Smooth muscle cell (in vitro differentiated cells): ENCODE measurements around the gene PNPLA1. TPM values are rescaled to one million over a fixed set of nuclear protein-coding genes. Genes with fewer than 3 reads are reported as not detected.

ENCODE experiments used
- DNase-seq: peaks from one replicate; lab custom pipeline; 2025; ENCODE audit not compliant: unreplicated experiment; lab: John Stamatoyannopoulos, UW
- H2AFZ ChIP-seq: fragments of 200-600 bp; sonication (generic); 2 replicates; pipeline ENCODE4 v1.6.0; 2016; ENCODE audit warnings: antibody characterized with exemption, low read depth, mild to moderate bottlenecking
- H3F3A ChIP-seq: fragments of 200-600 bp; sonication (generic); 2 replicates; pipeline ENCODE4 v1.6.0; 2017; ENCODE audit warnings: antibody characterized with exemption, low read depth
- H3K27ac ChIP-seq: fragments of 200-600 bp; sonication (generic); 2 replicates; pipeline ENCODE4 v1.5.1; 2016; ENCODE audit warnings: low read depth, mild to moderate bottlenecking
- H3K27me3 ChIP-seq: fragments of 200-600 bp; sonication (generic); 2 replicates; pipeline ENCODE4 v1.6.1; 2016; ENCODE audit warnings: low read depth, mild to moderate bottlenecking
- H3K36me3 ChIP-seq: fragments of 200-600 bp; sonication (generic); 2 replicates; pipeline ENCODE4 v1.5.1; 2016; ENCODE audit warnings: low read depth
- H3K4me1 ChIP-seq: fragments of 200-600 bp; sonication (generic); 2 replicates; pipeline ENCODE4 v1.5.1; 2016; ENCODE audit warnings: low read depth
- H3K4me2 ChIP-seq: fragments of 200-600 bp; sonication (generic); 2 replicates; pipeline ENCODE4 v1.6.0; 2016; ENCODE audit warnings: mild to moderate bottlenecking
- H3K4me3 ChIP-seq: fragments of 200-600 bp; sonication (generic); 2 replicates; pipeline ENCODE4 v1.5.1; 2016; ENCODE audit warnings: mild to moderate bottlenecking
- H3K79me2 ChIP-seq: fragments of 200-600 bp; sonication (generic); 2 replicates; pipeline ENCODE4 v1.6.0; 2016; ENCODE audit warnings: low read depth, mild to moderate bottlenecking
- H3K9ac ChIP-seq: fragments of 200-600 bp; sonication (generic); 2 replicates; pipeline ENCODE4 v1.6.0; 2016; ENCODE audit warnings: low read depth
- H3K9me3 ChIP-seq: fragments of 200-600 bp; sonication (generic); replicated peaks from 2 replicates; pipeline ENCODE4 v1.5.1; 2016; ENCODE audit warnings: low read depth
- H4K20me1 ChIP-seq: fragments of 200-600 bp; sonication (generic); 2 replicates; pipeline ENCODE4 v1.6.0; 2016; ENCODE audit warnings: low read depth
- WGBS: methylation state at CpG from one replicate; pipeline ENCODE4 v1.1.7; 2016; ENCODE audit warnings: low lambda C conversion rate; 5-methylcytosine and 5-hydroxymethylcytosine counted together
- polyA plus RNA-seq: library from polyadenylated mRNA; unstranded; fragments of >200 nt; fragmentation: Nextera tagmentation; extraction: Ambion mirVana; gene quantifications from 2 replicates; pipeline ENCODE4 v1.2.1, GENCODE V29; 2016
- total RNA-seq: library from RNA; depleted of rRNA; stranded (reverse); fragments of >200 nt; gene quantifications from 2 replicates; pipeline ENCODE4 v1.2.3, GENCODE V29; 2014
- TF ChIP-seq, protein P1 (sequence below): fragments of 200-600 bp; sonication (generic); IDR thresholded peaks from 2 replicates; pipeline ENCODE4 v1.5.1; 2017; ENCODE audit warnings: borderline replicate concordance, mild to moderate bottlenecking, antibody characterized with exemption; ENCODE audit not compliant: insufficient read depth, poor library complexity, severe bottlenecking

The PNPLA1 gene
- total and polyA plus RNA-seq, 2 experiments from 2014 or later, result not detected

DNA sequence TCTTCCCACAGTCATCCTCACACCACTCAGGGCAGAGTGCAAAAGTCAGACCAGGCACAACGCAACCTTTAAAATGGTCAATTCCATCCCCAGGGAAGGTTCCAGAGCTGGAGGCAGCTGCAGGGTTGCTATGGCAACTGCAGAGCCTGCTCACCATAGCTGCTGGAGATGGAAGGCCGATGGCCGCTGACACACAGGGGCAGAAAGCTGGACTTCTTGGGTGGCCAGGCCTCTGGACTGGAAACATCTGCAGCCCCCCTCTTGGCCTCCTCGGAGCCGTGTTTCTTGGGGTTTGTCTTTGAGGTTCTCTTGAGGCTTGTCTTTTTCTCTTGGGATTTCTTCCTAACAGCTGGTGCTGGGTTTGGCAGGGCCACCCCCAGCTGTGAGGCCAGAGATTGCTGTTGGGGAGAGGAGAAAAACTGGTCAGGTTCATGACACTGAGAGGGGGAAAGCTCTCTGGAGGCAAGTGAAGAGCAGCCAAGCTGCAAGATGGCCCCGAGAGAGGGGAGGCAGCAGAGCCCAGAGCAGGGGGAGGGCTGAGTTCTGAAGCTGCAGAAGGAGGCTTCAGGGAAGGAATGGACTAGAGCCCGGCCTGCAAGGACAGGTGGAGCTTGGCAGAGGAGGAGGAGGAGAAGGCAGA, 56.6 kb downstream of the PNPLA1 start:
- WGBS, result 72% methylated on average over 7 of the region's 7 CpGs
- Histone ChIP-seq H3K36me3 (no peaks in the 10 kb centered on the region), H3K27me3 (no peaks in the 10 kb centered on the region), H3K9ac (no peak overlapping the region), H4K20me1 (no peaks in the 10 kb centered on the region), H3K27ac (no peak overlapping the region), H3K79me2 (no peaks in the 10 kb centered on the region), H3F3A (peaks cover 4% of the 10 kb centered on the region), H2AFZ (no peak overlapping the region), H3K4me3 (no peak overlapping the region), H3K4me2 (no peak overlapping the region), H3K9me3 (no peaks in the 10 kb centered on the region), H3K4me1 (no peaks in the 10 kb centered on the region)
- DNase-seq, result no peak
- TF ChIP-seq, protein P1, sequence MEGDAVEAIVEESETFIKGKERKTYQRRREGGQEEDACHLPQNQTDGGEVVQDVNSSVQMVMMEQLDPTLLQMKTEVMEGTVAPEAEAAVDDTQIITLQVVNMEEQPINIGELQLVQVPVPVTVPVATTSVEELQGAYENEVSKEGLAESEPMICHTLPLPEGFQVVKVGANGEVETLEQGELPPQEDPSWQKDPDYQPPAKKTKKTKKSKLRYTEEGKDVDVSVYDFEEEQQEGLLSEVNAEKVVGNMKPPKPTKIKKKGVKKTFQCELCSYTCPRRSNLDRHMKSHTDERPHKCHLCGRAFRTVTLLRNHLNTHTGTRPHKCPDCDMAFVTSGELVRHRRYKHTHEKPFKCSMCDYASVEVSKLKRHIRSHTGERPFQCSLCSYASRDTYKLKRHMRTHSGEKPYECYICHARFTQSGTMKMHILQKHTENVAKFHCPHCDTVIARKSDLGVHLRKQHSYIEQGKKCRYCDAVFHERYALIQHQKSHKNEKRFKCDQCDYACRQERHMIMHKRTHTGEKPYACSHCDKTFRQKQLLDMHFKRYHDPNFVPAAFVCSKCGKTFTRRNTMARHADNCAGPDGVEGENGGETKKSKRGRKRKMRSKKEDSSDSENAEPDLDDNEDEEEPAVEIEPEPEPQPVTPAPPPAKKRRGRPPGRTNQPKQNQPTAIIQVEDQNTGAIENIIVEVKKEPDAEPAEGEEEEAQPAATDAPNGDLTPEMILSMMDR, result no peak

DNA sequence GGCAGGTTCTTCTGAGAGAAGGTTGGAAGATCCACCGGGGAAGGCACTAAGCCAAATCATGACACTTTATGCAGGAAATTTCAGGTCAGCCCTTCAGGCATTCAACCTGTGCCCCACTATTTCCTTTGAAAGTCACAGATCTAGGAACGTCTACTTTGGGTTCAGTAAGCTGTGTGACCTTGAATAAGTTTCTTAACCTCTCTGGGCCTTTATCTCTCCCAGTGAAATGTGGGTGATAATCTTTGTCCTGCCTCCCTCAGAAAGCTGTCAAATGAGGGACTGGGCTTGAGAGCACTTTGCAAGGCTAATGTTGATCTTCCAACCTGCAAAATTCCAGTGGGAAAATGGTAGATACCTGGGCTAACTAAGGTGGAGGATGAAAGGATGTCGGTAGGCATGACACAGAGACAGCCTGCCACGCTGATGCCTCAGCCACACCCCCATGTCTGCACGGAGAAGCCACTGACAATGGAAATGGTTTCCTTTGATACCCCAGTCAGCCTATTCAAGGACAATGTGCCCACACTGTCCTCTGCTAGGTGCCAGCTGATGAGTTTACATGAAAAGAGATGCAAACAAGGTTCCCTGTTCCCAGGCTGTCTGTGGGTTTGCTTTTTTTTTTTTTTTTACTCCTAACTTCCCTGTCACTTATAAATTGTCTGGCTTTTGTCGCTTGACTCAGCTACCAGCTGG, 57.5 kb downstream of the PNPLA1 start:
- Histone ChIP-seq H3K9ac (no peak overlapping the region), H3K27me3 (no peaks in the 10 kb centered on the region)
- 39% methylated on average over 6 of the region's 6 CpGs for WGBS

DNA sequence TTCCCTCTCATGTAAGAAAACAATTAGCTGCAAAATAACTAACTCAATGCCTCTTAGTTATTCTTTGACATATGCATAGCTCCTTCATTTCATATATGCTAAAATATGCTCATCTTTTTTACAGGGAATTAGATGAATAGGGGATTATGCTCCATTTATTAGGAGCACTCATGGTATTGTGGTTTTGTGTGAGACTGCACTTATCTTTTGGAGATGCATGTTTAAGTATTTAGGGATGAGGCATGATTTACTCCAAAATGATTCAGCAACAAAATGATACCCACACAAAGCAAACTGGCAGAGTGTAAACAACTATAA, 58.0 kb downstream of the PNPLA1 start:
- TF ChIP-seq, protein P1, result no peak
- no peak overlapping the region for H3K9ac ChIP-seq
- peak overlapping the region; percentile 37 for H3K4me2 ChIP-seq
- no peaks in the 10 kb centered on the region for H3K79me2 ChIP-seq
- H3K27ac ChIP-seq, result no peak overlapping the region
- no peaks in the 10 kb centered on the region for H4K20me1 ChIP-seq
- H3K36me3 ChIP-seq, result no peaks in the 10 kb centered on the region
- peaks cover 4% of the 10 kb centered on the region for H3F3A ChIP-seq
- H3K4me1 ChIP-seq, result no peaks in the 10 kb centered on the region
- H3K4me3 ChIP-seq, result no peak overlapping the region
- H2AFZ ChIP-seq, result no peak overlapping the region
- no peaks in the 10 kb centered on the region for H3K27me3 ChIP-seq
- no peaks in the 10 kb centered on the region for H3K9me3 ChIP-seq
- no peak for DNase-seq

More for the DNA sequence above, 57.5 kb downstream of the PNPLA1 start:
- Histone ChIP-seq H3F3A (peaks cover 4% of the 10 kb centered on the region), H3K27ac (no peak overlapping the region), H3K9me3 (no peaks in the 10 kb centered on the region), H2AFZ (no peak overlapping the region), H4K20me1 (no peaks in the 10 kb centered on the region), H3K4me2 (peak overlapping the region; percentile 37), H3K4me1 (no peaks in the 10 kb centered on the region), H3K4me3 (no peak overlapping the region), H3K79me2 (no peaks in the 10 kb centered on the region), H3K36me3 (no peaks in the 10 kb centered on the region)
- DNase-seq, result no peak
- TF ChIP-seq, protein P1, result no peak

GRCh38 chr6:36328600-36328999, 58.7 kb downstream of the PNPLA1 start:
- 88% methylated on average over 7 of the region's 7 CpGs for WGBS
- peaks cover 4% of the 10 kb centered on the region for H3F3A ChIP-seq
- H3K36me3 ChIP-seq, result no peaks in the 10 kb centered on the region
- no peak overlapping the region for H3K4me3 ChIP-seq
- DNase-seq, result no peak
- H3K4me2 ChIP-seq, result no peak overlapping the region
- no peaks in the 10 kb centered on the region for H3K9me3 ChIP-seq
- H3K27me3 ChIP-seq, result no peaks in the 10 kb centered on the region
- H3K79me2 ChIP-seq, result no peaks in the 10 kb centered on the region
- H3K9ac ChIP-seq, result no peak overlapping the region
- no peak overlapping the region for H2AFZ ChIP-seq
- TF ChIP-seq, protein P1, result no peak
- no peak overlapping the region for H3K27ac ChIP-seq
- H3K4me1 ChIP-seq, result no peaks in the 10 kb centered on the region
- H4K20me1 ChIP-seq, result no peaks in the 10 kb centered on the region
